Osteoblast (primary cell): ENCODE results near the gene CCL18. TPM values are rescaled to one million over a fixed set of nuclear protein-coding genes. Genes with fewer than 3 reads are reported as not detected.
"Not testable (repeated sequence)": the region's sequence is repeated elsewhere in the genome, so short reads cannot be mapped to it uniquely, and the experiment has no call there.

Experiments
- DNase-seq: peaks from one replicate; pipeline ENCODE4 v3.0.0; 2011; ENCODE audit warnings: low spot score, mixed read lengths; ENCODE audit not compliant: insufficient read length; ENCODE audit errors: missing footprints
- H2AFZ ChIP-seq: 2 replicates; pipeline ENCODE4 v1.6.0; 2011; ENCODE audit warnings: mild to moderate bottlenecking, low read length
- H3K27ac ChIP-seq: 2 replicates; pipeline ENCODE4 v1.5.1; 2011; ENCODE audit warnings: mild to moderate bottlenecking, low read depth, low read length, moderate library complexity
- H3K27me3 ChIP-seq: 2 replicates; pipeline ENCODE4 v1.6.0; 2012; ENCODE audit warnings: mild to moderate bottlenecking, control low read depth, inconsistent platforms, low read length, moderate library complexity; ENCODE audit not compliant: insufficient read depth
- H3K36me3 ChIP-seq: 2 replicates; pipeline ENCODE4 v1.5.1; 2011; ENCODE audit warnings: mild to moderate bottlenecking, low read length, control low read depth, moderate library complexity; ENCODE audit not compliant: insufficient read depth
- H3K4me1 ChIP-seq: 2 replicates; pipeline ENCODE4 v1.5.1; 2011; ENCODE audit warnings: mild to moderate bottlenecking, low read length, control low read depth, moderate library complexity; ENCODE audit not compliant: insufficient read depth
- H3K4me2 ChIP-seq: 2 replicates; pipeline ENCODE4 v1.6.0; 2011; ENCODE audit warnings: mild to moderate bottlenecking, low read length; ENCODE audit not compliant: insufficient read depth
- H3K4me3 ChIP-seq: fragments of 200-600 bp; sonication (generic); 3 replicates; pipeline ENCODE4 v1.5.1; 2012; ENCODE audit warnings: mild to moderate bottlenecking, low read length, inconsistent platforms; ENCODE audit not compliant: insufficient read depth
- H3K79me2 ChIP-seq: 2 replicates; pipeline ENCODE4 v1.6.0; 2012; ENCODE audit warnings: mild to moderate bottlenecking, low read length, control low read depth, inconsistent platforms; ENCODE audit not compliant: insufficient read depth
- H3K9me3 ChIP-seq: 2 replicates; pipeline ENCODE4 v1.5.1; 2011; ENCODE audit warnings: low read depth, low read length, control low read depth
- H4K20me1 ChIP-seq: 2 replicates; pipeline ENCODE4 v1.6.0; 2012; ENCODE audit warnings: mild to moderate bottlenecking, low read length, control low read depth; ENCODE audit not compliant: insufficient read depth
- total RNA-seq: library from RNA; depleted of rRNA; stranded (reverse); fragments of >200 nt; gene quantifications from 2 replicates; pipeline ENCODE4 v1.2.3, GENCODE V29; 2012
- TF ChIP-seq, protein P1 (sequence below): IDR thresholded peaks from 2 replicates; pipeline ENCODE4 v1.5.1; 2011; ENCODE audit warnings: mild to moderate bottlenecking, low read depth, low read length, moderate library complexity; ENCODE audit errors: extremely low read depth

Gene CCL18
- total RNA-seq: 0.36 TPM in 1 of 2 replicates, not detected in the other

DNA sequence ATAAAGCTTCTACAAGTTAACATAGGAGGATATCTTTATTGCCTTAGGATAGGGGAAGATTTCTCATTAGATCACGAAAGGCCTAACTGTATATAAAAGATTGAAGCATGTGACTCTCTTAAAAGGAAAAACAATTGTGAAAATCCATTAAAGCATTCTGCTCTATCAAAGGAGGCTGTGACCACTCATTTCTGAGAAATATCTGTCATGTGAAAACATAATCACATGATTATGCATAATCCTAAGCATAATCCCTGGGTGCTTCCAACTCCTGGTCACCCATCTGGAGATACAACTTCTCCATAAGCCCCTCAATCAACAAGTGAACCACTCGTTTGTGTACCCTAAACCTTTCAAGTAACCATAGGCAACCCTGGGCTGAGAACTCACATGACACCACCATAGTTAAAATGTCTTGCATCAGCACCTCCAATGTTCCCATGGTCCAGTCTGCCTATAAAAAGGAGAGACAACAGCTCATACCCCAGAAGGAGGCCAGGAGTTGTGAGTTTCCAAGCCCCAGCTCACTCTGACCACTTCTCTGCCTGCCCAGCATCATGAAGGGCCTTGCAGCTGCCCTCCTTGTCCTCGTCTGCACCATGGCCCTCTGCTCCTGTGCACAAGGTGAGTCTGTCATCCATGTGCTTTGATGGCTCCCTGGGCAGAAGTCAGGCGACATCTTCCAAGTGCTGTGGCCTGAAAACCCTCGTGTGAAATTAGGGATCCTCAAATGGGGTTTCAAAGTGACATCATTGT, at the start of gene CCL18:
Gene CCL18 (plus strand): TSS at position 487 of the 756 bp plus-strand sequence. CDS start 71 bp downstream, at position 558.
- DNase-seq: no peak

GRCh38 chr17:36014946-36015345, 49.1 kb upstream of the CCL18 start:
- TF ChIP-seq, protein P1, sequence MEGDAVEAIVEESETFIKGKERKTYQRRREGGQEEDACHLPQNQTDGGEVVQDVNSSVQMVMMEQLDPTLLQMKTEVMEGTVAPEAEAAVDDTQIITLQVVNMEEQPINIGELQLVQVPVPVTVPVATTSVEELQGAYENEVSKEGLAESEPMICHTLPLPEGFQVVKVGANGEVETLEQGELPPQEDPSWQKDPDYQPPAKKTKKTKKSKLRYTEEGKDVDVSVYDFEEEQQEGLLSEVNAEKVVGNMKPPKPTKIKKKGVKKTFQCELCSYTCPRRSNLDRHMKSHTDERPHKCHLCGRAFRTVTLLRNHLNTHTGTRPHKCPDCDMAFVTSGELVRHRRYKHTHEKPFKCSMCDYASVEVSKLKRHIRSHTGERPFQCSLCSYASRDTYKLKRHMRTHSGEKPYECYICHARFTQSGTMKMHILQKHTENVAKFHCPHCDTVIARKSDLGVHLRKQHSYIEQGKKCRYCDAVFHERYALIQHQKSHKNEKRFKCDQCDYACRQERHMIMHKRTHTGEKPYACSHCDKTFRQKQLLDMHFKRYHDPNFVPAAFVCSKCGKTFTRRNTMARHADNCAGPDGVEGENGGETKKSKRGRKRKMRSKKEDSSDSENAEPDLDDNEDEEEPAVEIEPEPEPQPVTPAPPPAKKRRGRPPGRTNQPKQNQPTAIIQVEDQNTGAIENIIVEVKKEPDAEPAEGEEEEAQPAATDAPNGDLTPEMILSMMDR: no peak
- Histone ChIP-seq H4K20me1 (no peaks in the 10 kb centered on the region), H2AFZ (no peak overlapping the region), H3K27ac (no peak overlapping the region), H3K36me3 (no peaks in the 10 kb centered on the region), H3K4me1 (no peaks in the 10 kb centered on the region), H3K9me3 (no peaks in the 10 kb centered on the region), H3K79me2 (no peaks in the 10 kb centered on the region), H3K4me2 (no peak overlapping the region), H3K27me3 (peaks cover 3% of the 10 kb centered on the region), H3K4me3 (no peak overlapping the region)
- no peak for DNase-seq

More for the DNA sequence above, at the start of gene CCL18:
- Histone ChIP-seq H3K9me3 (no peaks in the 10 kb centered on the region), H3K27me3 (no peaks in the 10 kb centered on the region), H3K36me3 (no peaks in the 10 kb centered on the region), H3K79me2 (no peaks in the 10 kb centered on the region), H3K4me3 (no peak within 1 kb of the TSS), H2AFZ (no peak within 1 kb of the TSS), H3K4me1 (no peaks in the 10 kb centered on the region), H4K20me1 (no peaks in the 10 kb centered on the region), H3K27ac (no peak within 1 kb of the TSS), H3K4me2 (no peak within 1 kb of the TSS)
- TF ChIP-seq, protein P1: no peak

DNA sequence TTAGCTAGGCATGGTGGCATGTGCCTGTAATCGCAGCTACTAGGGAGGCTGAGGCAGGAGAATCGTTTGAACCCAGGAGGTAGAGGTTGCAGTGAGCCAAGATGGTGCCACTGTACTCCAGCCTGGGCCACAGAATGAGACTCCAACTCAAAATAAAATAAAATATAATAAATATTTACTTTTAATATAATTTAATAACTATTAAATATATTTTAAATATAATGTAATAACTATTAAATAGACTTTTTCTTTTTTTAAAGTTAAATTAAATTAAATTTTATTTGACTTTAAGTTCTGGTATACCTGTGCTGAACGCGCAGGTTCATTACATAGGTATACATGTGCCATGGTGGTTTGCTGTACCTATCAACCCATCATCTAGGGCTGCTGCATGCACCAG, 48.2 kb upstream of the CCL18 start:
- not testable (repeated sequence) for H3K36me3 ChIP-seq, H3K4me2 ChIP-seq, DNase-seq, H3K79me2 ChIP-seq, H3K27me3 ChIP-seq, H3K27ac ChIP-seq, H2AFZ ChIP-seq, H4K20me1 ChIP-seq, H3K4me1 ChIP-seq, H3K4me3 ChIP-seq, H3K9me3 ChIP-seq

DNA sequence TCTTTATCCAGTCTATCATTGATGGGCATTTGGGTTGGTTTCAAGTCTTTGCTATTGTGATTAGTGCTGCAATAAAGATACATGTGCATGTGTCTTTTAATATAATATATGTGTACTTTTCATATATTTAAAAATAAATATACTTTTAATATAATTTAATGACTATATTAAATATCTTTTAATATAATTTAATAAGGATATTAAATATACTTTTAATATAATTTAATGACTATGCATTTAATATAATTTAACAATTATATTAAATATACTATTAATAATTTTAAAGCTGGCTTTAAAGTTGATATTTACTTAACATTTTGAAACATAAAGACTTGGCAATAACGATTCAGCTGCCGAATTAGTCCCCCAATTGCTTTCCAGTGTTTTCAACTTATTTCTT, 47.5 kb upstream of the CCL18 start:
- H3K4me1 ChIP-seq: no peaks in the 10 kb centered on the region
- no peaks in the 10 kb centered on the region for H4K20me1 ChIP-seq
- no peak overlapping the region for H3K4me2 ChIP-seq
- TF ChIP-seq, protein P1: no peak
- DNase-seq: no peak
- H3K36me3 ChIP-seq: no peaks in the 10 kb centered on the region
- H3K4me3 ChIP-seq: no peak overlapping the region
- no peaks in the 10 kb centered on the region for H3K79me2 ChIP-seq
- no peak overlapping the region for H2AFZ ChIP-seq
- H3K27me3 ChIP-seq: peaks cover 2% of the 10 kb centered on the region
- no peak overlapping the region for H3K27ac ChIP-seq
- H3K9me3 ChIP-seq: no peaks in the 10 kb centered on the region
